ENCODE data around the gene PCLO.

DNA sequence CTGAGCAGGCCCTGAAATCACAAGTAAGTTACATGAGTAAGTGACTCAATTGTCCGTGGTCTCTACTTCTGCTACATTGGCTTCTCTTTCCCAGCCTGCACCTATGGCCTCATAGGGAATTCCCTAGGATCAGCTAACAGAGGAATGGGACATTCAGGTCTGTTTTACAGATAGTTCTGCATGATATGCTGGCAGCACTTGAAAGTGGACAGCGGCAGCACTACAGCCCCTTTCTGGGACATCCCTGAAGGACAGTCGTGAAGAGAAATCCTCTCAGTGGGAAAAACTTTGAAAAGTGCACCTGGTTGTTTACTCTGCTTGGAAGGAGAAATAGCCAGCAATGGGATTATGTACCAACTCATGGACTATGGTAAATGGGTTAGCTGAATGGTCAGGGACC is 426.1 kb downstream of the PCLO start:
- TF ChIP-seq, protein P1, sequence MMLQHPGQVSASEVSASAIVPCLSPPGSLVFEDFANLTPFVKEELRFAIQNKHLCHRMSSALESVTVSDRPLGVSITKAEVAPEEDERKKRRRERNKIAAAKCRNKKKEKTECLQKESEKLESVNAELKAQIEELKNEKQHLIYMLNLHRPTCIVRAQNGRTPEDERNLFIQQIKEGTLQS (CRISPR knock-in tag; conservative IDR thresholded peaks at IDR 0.05) = no peak
- TF ChIP-seq, protein P2, sequence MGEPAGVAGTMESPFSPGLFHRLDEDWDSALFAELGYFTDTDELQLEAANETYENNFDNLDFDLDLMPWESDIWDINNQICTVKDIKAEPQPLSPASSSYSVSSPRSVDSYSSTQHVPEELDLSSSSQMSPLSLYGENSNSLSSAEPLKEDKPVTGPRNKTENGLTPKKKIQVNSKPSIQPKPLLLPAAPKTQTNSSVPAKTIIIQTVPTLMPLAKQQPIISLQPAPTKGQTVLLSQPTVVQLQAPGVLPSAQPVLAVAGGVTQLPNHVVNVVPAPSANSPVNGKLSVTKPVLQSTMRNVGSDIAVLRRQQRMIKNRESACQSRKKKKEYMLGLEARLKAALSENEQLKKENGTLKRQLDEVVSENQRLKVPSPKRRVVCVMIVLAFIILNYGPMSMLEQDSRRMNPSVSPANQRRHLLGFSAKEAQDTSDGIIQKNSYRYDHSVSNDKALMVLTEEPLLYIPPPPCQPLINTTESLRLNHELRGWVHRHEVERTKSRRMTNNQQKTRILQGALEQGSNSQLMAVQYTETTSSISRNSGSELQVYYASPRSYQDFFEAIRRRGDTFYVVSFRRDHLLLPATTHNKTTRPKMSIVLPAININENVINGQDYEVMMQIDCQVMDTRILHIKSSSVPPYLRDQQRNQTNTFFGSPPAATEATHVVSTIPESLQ (CRISPR knock-in tag; IDR thresholded peaks at IDR 0.05) = no peak
- TF ChIP-seq, protein P3, sequence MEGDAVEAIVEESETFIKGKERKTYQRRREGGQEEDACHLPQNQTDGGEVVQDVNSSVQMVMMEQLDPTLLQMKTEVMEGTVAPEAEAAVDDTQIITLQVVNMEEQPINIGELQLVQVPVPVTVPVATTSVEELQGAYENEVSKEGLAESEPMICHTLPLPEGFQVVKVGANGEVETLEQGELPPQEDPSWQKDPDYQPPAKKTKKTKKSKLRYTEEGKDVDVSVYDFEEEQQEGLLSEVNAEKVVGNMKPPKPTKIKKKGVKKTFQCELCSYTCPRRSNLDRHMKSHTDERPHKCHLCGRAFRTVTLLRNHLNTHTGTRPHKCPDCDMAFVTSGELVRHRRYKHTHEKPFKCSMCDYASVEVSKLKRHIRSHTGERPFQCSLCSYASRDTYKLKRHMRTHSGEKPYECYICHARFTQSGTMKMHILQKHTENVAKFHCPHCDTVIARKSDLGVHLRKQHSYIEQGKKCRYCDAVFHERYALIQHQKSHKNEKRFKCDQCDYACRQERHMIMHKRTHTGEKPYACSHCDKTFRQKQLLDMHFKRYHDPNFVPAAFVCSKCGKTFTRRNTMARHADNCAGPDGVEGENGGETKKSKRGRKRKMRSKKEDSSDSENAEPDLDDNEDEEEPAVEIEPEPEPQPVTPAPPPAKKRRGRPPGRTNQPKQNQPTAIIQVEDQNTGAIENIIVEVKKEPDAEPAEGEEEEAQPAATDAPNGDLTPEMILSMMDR (IDR thresholded peaks at IDR 0.05) = no peak
- TF ChIP-seq, protein P4, sequence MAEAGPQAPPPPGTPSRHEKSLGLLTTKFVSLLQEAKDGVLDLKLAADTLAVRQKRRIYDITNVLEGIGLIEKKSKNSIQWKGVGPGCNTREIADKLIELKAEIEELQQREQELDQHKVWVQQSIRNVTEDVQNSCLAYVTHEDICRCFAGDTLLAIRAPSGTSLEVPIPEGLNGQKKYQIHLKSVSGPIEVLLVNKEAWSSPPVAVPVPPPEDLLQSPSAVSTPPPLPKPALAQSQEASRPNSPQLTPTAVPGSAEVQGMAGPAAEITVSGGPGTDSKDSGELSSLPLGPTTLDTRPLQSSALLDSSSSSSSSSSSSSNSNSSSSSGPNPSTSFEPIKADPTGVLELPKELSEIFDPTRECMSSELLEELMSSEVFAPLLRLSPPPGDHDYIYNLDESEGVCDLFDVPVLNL (CRISPR knock-in tag; IDR thresholded peaks at IDR 0.05; ENCODE audit: borderline replicate concordance, low read depth) = no peak
- TF ChIP-seq, protein P5, sequence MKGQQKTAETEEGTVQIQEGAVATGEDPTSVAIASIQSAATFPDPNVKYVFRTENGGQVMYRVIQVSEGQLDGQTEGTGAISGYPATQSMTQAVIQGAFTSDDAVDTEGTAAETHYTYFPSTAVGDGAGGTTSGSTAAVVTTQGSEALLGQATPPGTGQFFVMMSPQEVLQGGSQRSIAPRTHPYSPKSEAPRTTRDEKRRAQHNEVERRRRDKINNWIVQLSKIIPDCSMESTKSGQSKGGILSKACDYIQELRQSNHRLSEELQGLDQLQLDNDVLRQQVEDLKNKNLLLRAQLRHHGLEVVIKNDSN (CRISPR knock-in tag; IDR thresholded peaks at IDR 0.05) = no peak
- TF ChIP-seq, protein P6, sequence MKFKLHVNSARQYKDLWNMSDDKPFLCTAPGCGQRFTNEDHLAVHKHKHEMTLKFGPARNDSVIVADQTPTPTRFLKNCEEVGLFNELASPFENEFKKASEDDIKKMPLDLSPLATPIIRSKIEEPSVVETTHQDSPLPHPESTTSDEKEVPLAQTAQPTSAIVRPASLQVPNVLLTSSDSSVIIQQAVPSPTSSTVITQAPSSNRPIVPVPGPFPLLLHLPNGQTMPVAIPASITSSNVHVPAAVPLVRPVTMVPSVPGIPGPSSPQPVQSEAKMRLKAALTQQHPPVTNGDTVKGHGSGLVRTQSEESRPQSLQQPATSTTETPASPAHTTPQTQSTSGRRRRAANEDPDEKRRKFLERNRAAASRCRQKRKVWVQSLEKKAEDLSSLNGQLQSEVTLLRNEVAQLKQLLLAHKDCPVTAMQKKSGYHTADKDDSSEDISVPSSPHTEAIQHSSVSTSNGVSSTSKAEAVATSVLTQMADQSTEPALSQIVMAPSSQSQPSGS (CRISPR knock-in tag; IDR thresholded peaks at IDR 0.05; ENCODE audit: borderline replicate concordance, low read depth) = no peak
- TF ChIP-seq FOXP1 (CRISPR knock-in tag; IDR thresholded peaks at IDR 0.05; ENCODE audit: borderline replicate concordance) = no peak

All from WTC11 (cell line).